HL-60 (cell line): Measurements from ENCODE around the gene KANSL3.

Source experiments
- DNase-seq, 2 experiments: peaks; one replicate each; pipeline ENCODE4 v3.0.0-alpha.2; 2010 to 2020; ENCODE audit warnings: low read depth in 1 of 2, low spot score in 1 of 2
- H3K27ac ChIP-seq: fragments of 250-450 bp; sonication (Bioruptor Pico); replicated peaks from 2 replicates; pipeline ENCODE4 v1.5.1; 2020; ENCODE audit warnings: mild to moderate bottlenecking, moderate library complexity
- H3K27me3 ChIP-seq: fragments of 250-450 bp; sonication (Bioruptor Pico); 2 replicates; pipeline ENCODE4 v1.5.1; 2021; ENCODE audit warnings: mild to moderate bottlenecking, moderate library complexity; ENCODE audit not compliant: insufficient read depth, poor library complexity, severe bottlenecking
- H3K4me3 ChIP-seq: replicated peaks from 2 replicates; pipeline ENCODE4 v1.5.1; 2011; ENCODE audit warnings: mild to moderate bottlenecking, control low read depth, low read length; ENCODE audit not compliant: insufficient read depth
- CTCF ChIP-seq: IDR thresholded peaks from one replicate; pipeline ENCODE4 v1.5.1; 2011; ENCODE audit warnings: low read length, control low read depth, inconsistent platforms; ENCODE audit not compliant: insufficient read depth
- GABPA ChIP-seq: IDR thresholded peaks from 2 replicates; pipeline ENCODE4 v1.6.1; 2012; ENCODE audit warnings: low read depth
- POLR2AphosphoS5 ChIP-seq: IDR thresholded peaks from 2 replicates; pipeline ENCODE4 v1.6.1; 2012; ENCODE audit warnings: low read depth
- SPI1 ChIP-seq: IDR thresholded peaks from 2 replicates; pipeline ENCODE4 v1.6.1; 2012; ENCODE audit warnings: low read depth, mild to moderate bottlenecking, borderline replicate concordance
- TF ChIP-seq, protein P1 (sequence below): IDR thresholded peaks from 2 replicates; pipeline ENCODE4 v1.6.1; 2012; ENCODE audit warnings: low read depth; ENCODE audit not compliant: insufficient replicate concordance

The KANSL3 gene

DNA sequence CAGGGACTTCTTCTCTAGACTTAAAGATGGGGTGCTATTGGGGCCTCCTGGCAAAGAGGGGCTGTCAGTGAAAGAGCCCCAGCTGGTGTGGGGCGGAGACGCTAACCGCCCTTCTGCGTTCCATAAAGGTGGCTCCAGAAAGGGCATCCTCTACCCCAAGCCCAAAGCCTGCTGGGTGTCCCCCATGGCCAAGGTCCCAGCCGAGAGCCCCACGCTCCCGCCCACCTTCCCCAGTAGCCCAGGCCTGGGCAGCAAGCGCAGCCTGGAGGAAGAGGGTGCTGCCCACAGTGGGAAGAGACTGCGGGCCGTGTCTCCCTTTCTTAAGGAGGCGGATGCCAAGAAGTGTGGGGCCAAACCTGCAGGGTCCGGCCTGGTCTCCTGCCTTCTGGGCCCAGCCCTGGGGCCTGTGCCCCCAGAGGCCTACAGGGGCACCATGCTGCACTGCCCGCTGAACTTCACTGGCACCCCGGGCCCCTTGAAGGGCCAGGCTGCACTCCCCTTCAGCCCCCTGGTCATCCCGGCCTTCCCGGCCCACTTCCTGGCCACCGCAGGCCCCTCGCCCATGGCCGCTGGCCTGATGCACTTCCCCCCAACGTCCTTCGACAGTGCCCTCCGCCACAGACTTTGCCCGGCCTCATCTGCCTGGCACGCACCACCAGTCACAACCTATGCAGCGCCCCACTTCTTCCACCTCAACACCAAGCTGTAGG, 86.4 kb downstream of the KANSL3 start:
- Histone ChIP-seq H3K27ac (no peak overlapping the region), H3K27me3 (no peaks in the 10 kb centered on the region), H3K4me3 (no peak overlapping the region)
- DNase-seq: no peak
- TF ChIP-seq POLR2AphosphoS5 (no peak), SPI1 (no peak), GABPA (no peak), CTCF (no peak)
- TF ChIP-seq, protein P1, sequence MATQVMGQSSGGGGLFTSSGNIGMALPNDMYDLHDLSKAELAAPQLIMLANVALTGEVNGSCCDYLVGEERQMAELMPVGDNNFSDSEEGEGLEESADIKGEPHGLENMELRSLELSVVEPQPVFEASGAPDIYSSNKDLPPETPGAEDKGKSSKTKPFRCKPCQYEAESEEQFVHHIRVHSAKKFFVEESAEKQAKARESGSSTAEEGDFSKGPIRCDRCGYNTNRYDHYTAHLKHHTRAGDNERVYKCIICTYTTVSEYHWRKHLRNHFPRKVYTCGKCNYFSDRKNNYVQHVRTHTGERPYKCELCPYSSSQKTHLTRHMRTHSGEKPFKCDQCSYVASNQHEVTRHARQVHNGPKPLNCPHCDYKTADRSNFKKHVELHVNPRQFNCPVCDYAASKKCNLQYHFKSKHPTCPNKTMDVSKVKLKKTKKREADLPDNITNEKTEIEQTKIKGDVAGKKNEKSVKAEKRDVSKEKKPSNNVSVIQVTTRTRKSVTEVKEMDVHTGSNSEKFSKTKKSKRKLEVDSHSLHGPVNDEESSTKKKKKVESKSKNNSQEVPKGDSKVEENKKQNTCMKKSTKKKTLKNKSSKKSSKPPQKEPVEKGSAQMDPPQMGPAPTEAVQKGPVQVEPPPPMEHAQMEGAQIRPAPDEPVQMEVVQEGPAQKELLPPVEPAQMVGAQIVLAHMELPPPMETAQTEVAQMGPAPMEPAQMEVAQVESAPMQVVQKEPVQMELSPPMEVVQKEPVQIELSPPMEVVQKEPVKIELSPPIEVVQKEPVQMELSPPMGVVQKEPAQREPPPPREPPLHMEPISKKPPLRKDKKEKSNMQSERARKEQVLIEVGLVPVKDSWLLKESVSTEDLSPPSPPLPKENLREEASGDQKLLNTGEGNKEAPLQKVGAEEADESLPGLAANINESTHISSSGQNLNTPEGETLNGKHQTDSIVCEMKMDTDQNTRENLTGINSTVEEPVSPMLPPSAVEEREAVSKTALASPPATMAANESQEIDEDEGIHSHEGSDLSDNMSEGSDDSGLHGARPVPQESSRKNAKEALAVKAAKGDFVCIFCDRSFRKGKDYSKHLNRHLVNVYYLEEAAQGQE: no peak

DNA sequence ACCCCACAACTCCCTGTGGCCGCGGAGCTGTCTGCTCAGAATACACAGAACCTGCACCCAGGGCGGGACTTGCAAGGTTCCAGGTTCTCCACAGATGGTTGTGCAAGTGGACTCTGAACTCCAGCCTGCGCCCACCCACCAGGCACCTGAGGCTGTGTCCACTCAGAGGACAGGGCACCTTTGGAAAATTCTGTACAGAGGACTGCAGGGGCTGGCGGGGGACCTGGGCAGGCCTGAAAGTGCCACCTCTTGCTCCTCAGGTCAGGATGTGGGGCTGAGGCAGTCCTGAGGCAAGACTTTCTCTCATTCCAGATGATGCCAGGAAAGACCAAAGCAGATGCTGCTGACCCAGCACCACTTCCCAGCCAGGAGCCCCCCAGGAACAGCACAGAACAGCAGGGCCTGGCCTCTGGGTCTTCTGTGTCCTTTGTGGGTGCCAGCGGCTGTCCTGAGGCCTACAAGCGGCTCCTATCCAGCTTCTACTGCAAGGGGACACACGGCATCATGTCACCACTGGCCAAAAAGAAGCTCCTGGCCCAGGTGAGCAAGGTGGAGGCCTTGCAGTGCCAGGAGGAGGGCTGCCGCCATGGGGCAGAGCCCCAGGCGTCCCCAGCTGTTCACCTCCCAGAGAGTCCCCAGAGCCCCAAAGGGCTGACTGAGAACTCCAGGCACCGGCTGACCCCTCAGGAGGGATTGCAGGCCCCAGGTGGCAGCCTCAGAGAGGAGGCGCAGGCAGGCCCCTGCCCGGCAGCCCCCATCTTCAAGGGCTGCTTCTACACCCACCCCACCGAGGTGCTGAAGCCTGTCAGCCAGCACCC, 87.1 kb downstream of the KANSL3 start:
- no peak overlapping the region for H3K27ac ChIP-seq
- DNase-seq: no peak
- no peak for TF ChIP-seq SPI1
- TF ChIP-seq CTCF: no peak
- no peak for TF ChIP-seq POLR2AphosphoS5
- TF ChIP-seq, protein P1: no peak
- no peak for TF ChIP-seq GABPA
- no peaks in the 10 kb centered on the region for H3K27me3 ChIP-seq
- no peak overlapping the region for H3K4me3 ChIP-seq

DNA sequence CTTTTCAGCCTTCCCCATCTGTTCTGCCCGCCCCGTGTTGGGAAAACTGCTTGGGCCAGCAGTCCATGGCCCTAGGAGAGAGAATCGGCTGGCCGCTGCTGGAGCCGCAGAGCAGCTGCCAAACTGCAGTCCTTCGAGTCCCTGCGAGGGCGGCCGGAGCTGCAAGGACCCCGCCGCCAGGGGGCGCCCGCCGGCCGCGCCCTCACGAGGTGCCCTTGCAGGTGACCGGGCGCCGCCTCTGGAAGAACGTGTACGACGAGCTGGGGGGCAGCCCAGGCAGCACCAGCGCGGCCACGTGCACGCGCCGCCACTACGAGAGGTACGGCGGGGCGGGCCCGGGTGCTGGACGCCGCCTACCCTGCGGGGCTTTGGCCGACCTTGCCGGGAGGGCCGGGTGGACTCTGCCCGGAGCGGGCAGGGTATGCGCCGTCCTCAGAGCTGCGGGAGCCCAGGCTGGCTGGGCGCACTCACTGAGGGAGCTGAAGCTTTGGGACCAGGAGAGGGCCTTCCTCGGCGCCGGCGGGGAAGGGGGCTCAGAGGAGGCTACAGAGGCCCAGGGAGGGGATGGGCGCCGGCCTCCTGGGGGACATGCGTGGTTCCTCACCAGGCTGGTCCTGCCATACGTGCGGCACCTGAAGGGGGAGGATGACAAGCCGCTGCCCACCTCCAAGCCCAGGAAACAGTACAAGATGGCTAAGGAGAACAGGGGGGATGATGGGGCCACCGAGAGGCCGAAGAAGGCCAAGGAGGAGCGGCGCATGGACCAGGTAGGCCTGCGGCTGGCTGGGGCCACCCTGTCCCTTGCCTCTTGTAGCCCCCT, 87.9 kb downstream of the KANSL3 start:
- DNase-seq: no peak
- H3K4me3 ChIP-seq: no peak overlapping the region
- TF ChIP-seq CTCF (no peak), POLR2AphosphoS5 (no peak)
- H3K27ac ChIP-seq: no peak overlapping the region
- H3K27me3 ChIP-seq: no peaks in the 10 kb centered on the region
